Neuronal stem cell (in vitro differentiated cells): ENCODE measurements around the gene SHOC2.

Experiments
- DNase-seq: peaks from one replicate; pipeline ENCODE4 v3.0.0-alpha.2; 2013; ENCODE audit warnings: low spot score
- H2AFZ ChIP-seq: one replicate; pipeline ENCODE4 v1.6.1; 2013; ENCODE audit warnings: mild to moderate bottlenecking, low read length, inconsistent platforms
- H2AK5ac ChIP-seq: 2 replicates; pipeline ENCODE4 v1.6.1; 2013; ENCODE audit warnings: low read depth, mild to moderate bottlenecking, inconsistent platforms, low read length, moderate library complexity, mixed read lengths
- H2BK120ac ChIP-seq: 2 replicates; pipeline ENCODE4 v1.6.1; 2013; ENCODE audit warnings: low read depth, mild to moderate bottlenecking, inconsistent platforms, low read length, moderate library complexity, mixed read lengths
- H2BK12ac ChIP-seq: one replicate; pipeline ENCODE4 v1.6.1; 2013; ENCODE audit warnings: low read length, inconsistent platforms
- H2BK15ac ChIP-seq: 2 replicates; pipeline ENCODE4 v1.6.1; 2013; ENCODE audit warnings: mild to moderate bottlenecking, low read length, inconsistent platforms, mixed read lengths
- H2BK5ac ChIP-seq: one replicate; pipeline ENCODE4 v1.6.1; 2013; ENCODE audit warnings: inconsistent platforms, mild to moderate bottlenecking, low read length, moderate library complexity
- H3K14ac ChIP-seq: one replicate; pipeline ENCODE4 v1.6.1; 2013; ENCODE audit warnings: low read length, inconsistent platforms
- H3K18ac ChIP-seq: 2 replicates; pipeline ENCODE4 v1.6.1; 2013; ENCODE audit warnings: low read length, inconsistent platforms
- H3K23ac ChIP-seq: 2 replicates; pipeline ENCODE4 v1.6.1; 2013; ENCODE audit warnings: low read depth, mild to moderate bottlenecking, mixed read lengths, low read length, inconsistent platforms; ENCODE audit not compliant: poor library complexity
- H3K27ac ChIP-seq: replicated peaks from 3 replicates; pipeline ENCODE4 v1.5.1; 2013; ENCODE audit warnings: low read length, inconsistent platforms
- H3K27me3 ChIP-seq, 3 experiments: 2 replicates each; pipeline ENCODE4 v1.6.1; 2013; ENCODE audit warnings: low read length in 3 of 3, mild to moderate bottlenecking in 2 of 3, inconsistent platforms in 1 of 3, low read depth in 1 of 3, mixed read lengths in 1 of 3, moderate library complexity in 1 of 3; ENCODE audit not compliant: control insufficient read depth in 3 of 3, insufficient read depth in 3 of 3
- H3K36me3 ChIP-seq, 2 donors: replicated peaks in 1 of 2; 2 replicates each; pipeline ENCODE4 v1.6.1; 2013; ENCODE audit warnings: low read length in 2 of 2; ENCODE audit not compliant: control insufficient read depth in 2 of 2, insufficient read depth in 2 of 2
- H3K4ac ChIP-seq: 2 replicates; pipeline ENCODE4 v1.6.1; 2013; ENCODE audit warnings: inconsistent platforms, mild to moderate bottlenecking, low read length, moderate library complexity
- H3K4me1 ChIP-seq, 2 donors: 1 replicate in 1 of 2; 2 replicates in 1 of 2; pipeline ENCODE4 v1.6.1; 2013; ENCODE audit warnings: low read length in 2 of 2, low read depth in 1 of 2; ENCODE audit not compliant: control insufficient read depth in 2 of 2, insufficient read depth in 1 of 2
- H3K4me2 ChIP-seq: one replicate; pipeline ENCODE4 v1.6.1; 2013; ENCODE audit warnings: mild to moderate bottlenecking, low read length, inconsistent platforms; ENCODE audit not compliant: insufficient read depth, poor library complexity, severe bottlenecking
- H3K4me3 ChIP-seq, 2 donors: 2 replicates each; pipeline ENCODE4 v1.5.1; 2013; ENCODE audit warnings: low read length in 2 of 2, mild to moderate bottlenecking in 2 of 2, inconsistent platforms in 1 of 2, moderate library complexity in 1 of 2
- H3K79me1 ChIP-seq: one replicate; pipeline ENCODE4 v1.6.1; 2013; ENCODE audit warnings: low read depth, mild to moderate bottlenecking, inconsistent platforms, low read length, moderate library complexity
- H3K9ac ChIP-seq: one replicate; pipeline ENCODE4 v1.6.1; 2013; ENCODE audit warnings: mild to moderate bottlenecking, low read depth, low read length, inconsistent platforms; ENCODE audit not compliant: poor library complexity
- H3K9me3 ChIP-seq, 2 donors: replicated peaks in 1 of 2; 2 replicates each; pipeline versions ENCODE3 to v1.6.1; 2013; ENCODE audit warnings: low read length in 2 of 2, mild to moderate bottlenecking in 2 of 2, inconsistent platforms in 1 of 2, low read depth in 1 of 2, mixed read lengths in 1 of 2, moderate library complexity in 1 of 2; ENCODE audit not compliant: control insufficient read depth in 2 of 2, insufficient read depth in 1 of 2
- H4K8ac ChIP-seq: one replicate; pipeline ENCODE4 v1.6.1; 2013; ENCODE audit warnings: low read depth, mild to moderate bottlenecking, inconsistent platforms, low read length, moderate library complexity
- H4K91ac ChIP-seq: one replicate; pipeline ENCODE4 v1.6.1; 2013; ENCODE audit warnings: low read length, low read depth, mild to moderate bottlenecking, inconsistent platforms; ENCODE audit not compliant: poor library complexity
- WGBS, 2 donors: extraction: QIAGEN DNeasy Blood & Tissue Kit; methylation state at CpG; one replicate each; pipeline ENCODE4 v1.1.7; 2013; ENCODE audit warnings: missing lambda C conversion rate in 2 of 2, mixed read lengths in 1 of 2; ENCODE audit not compliant: insufficient read length in 2 of 2, insufficient replicate concordance in 1 of 2; ENCODE audit errors: extremely low coverage in 2 of 2; 5-methylcytosine and 5-hydroxymethylcytosine counted together

The SHOC2 gene

DNA sequence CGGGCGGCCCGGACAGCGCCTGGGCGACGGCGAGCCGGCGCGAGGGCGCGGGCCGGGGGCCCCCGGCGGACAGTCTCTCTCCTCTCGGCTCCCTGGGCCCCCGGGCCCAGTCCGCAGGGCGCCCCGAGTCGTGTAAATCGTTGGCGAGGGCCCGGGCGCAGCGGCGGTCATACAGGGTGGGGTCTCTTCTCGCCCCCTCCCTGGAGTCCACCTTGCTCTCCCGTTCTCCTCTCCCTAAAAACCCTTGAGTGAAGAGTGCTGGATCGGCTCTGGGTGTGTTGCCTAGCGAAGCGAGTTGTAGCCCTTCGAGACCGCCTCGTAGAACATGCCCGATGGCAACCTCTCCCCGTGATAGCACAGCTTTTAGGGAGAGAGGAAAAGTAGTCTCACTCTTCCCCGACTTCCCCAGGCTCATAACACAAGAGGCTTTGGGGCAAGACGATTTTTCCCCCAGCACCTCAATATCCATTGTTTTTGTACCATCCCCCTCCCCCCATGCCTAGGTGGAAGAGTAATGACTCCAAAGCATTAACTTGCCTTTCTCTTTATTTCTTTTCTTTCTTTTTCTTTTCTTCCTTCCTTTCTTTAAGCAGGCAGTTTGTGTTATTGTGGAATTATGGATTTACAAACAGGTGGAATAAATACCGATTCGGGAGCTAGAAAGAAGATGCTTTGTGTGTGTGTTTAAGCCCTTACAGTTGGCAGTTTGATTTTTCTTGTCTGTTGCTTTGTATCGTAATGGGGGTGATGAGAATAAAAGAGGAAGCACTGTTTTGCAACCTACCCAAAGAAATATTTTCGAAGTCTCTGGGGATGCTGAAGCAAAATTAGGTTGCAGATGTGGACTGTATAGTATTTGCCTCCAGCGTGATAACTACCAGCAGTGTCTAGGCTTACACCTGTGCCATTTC is 822 bp downstream of the SHOC2 start:
- Histone ChIP-seq H3K9me3 (no peaks in the 10 kb centered on the region), H3K27ac (peak overlapping the region; percentile 90), H4K8ac (no peak overlapping the region), H3K4ac (no peak overlapping the region), H2BK120ac (no peak overlapping the region), H4K91ac (no peak overlapping the region), H3K18ac (peak overlapping the region; percentile 82), H2BK5ac (no peak overlapping the region), H3K9ac (peak overlapping the region; percentile 98), H3K14ac (no peak overlapping the region), H3K4me1 (peaks cover 2 to 15% of the 10 kb centered on the region in 2 donors), H2AK5ac (peak overlapping the region; percentile 26), H2BK12ac (no peak overlapping the region), H2AFZ (peak overlapping the region; percentile 82), H3K23ac (no peak overlapping the region), H2BK15ac (no peak overlapping the region), H3K4me2 (peak overlapping the region; percentile 56), H3K36me3 (peaks cover 3 to 4% of the 10 kb centered on the region in 2 donors), H3K4me3 (peak overlapping the region; percentile 75 to 94), H3K79me1 (peaks cover 3% of the 10 kb centered on the region), H3K27me3 (no peaks in the 10 kb centered on the region)
- DNase-seq = peak; percentile 56
- no CpG with 5 or more reads among the region's 44 CpGs for WGBS, 2 donors

DNA sequence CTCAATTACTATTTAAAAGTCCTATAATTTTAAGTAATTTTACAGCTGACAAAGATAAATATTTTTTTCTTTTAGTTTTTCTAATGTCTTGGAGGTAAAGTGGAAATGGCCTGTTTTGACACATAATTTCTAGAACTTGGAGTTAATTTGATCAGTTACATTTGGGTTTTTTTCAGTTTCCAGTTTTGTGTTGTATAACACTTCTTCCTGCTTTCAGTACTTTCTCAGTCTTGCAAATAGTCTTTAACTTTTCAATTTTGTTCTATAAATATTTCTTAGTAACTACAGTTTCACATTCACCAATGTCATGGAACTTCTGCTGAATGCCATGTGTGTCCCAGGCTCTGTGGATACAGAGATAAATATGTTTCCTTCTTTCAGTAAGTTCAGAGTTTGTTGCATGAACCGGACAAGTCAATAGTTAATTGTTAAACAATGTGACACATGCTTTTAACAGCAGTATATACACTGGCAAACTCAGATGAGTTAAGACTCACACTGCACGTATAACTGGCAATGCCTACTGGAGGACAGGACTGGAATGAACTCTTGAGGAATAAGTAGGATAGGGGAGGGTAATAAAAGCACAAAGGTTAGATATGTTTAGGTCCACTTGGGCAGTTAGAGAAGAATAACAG is 4.6 kb downstream of the SHOC2 start:
- H3K4ac ChIP-seq = no peak overlapping the region
- no peak overlapping the region for H4K8ac ChIP-seq
- no peak overlapping the region for H3K4me2 ChIP-seq
- no peak overlapping the region for H2BK15ac ChIP-seq
- no peak overlapping the region for H3K14ac ChIP-seq
- no peak overlapping the region for H2BK120ac ChIP-seq
- H2AFZ ChIP-seq = no peak overlapping the region
- H4K91ac ChIP-seq = no peak overlapping the region
- H3K36me3 ChIP-seq = no peaks in the 10 kb centered on the region
- H2BK5ac ChIP-seq = no peak overlapping the region
- H3K27ac ChIP-seq = no peak overlapping the region
- H3K18ac ChIP-seq = no peak overlapping the region
- H3K9ac ChIP-seq = no peak overlapping the region
- H3K4me3 ChIP-seq = no peak overlapping the region
- peaks cover 0 to 5% of the 10 kb centered on the region in 2 donors for H3K4me1 ChIP-seq
- H2AK5ac ChIP-seq = no peak overlapping the region
- no peak for DNase-seq
- H3K9me3 ChIP-seq = no peaks in the 10 kb centered on the region
- no CpG with 5 or more reads among the region's 2 CpGs for WGBS, 2 donors
- no peaks in the 10 kb centered on the region for H3K27me3 ChIP-seq
- H3K23ac ChIP-seq = no peak overlapping the region
- no peak overlapping the region for H2BK12ac ChIP-seq
- peaks cover 3% of the 10 kb centered on the region for H3K79me1 ChIP-seq

DNA sequence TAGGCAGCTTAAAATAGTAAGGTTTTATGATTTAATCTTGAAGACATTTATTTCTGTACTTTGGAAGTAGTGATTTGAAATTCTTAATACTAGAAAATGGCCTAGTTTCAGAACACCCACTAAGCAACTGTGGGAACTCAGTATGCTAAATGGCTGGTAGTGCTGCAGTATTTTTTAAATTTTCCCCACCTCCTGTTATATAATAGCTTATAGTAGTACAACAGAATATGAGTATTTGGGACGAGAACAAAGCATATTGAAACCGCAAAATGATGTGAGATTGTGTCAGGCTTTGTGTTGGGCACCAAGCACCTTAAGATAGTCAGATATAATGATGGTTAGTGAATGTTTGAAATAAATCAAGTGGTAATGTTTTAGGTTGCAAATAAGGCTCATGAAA is 8.1 kb downstream of the SHOC2 start:
- no peak overlapping the region for H3K14ac ChIP-seq
- H2BK15ac ChIP-seq = no peak overlapping the region
- H2AFZ ChIP-seq = no peak overlapping the region
- no peak overlapping the region for H2BK5ac ChIP-seq
- no peak overlapping the region for H4K91ac ChIP-seq
- no peak overlapping the region for H3K4me3 ChIP-seq
- no peaks in the 10 kb centered on the region for H3K79me1 ChIP-seq
- no peak overlapping the region for H3K27ac ChIP-seq
- DNase-seq = no peak
- H2BK120ac ChIP-seq = no peak overlapping the region
- H3K4me2 ChIP-seq = no peak overlapping the region
- H3K36me3 ChIP-seq = no peaks in the 10 kb centered on the region
- no peak overlapping the region for H4K8ac ChIP-seq
- no peaks in the 10 kb centered on the region for H3K4me1 ChIP-seq
- H3K23ac ChIP-seq = no peak overlapping the region
- H3K9ac ChIP-seq = no peak overlapping the region
- H3K4ac ChIP-seq = no peak overlapping the region
- H3K9me3 ChIP-seq = no peaks in the 10 kb centered on the region
- H2BK12ac ChIP-seq = no peak overlapping the region
- H3K27me3 ChIP-seq = no peaks in the 10 kb centered on the region
- WGBS, 2 donors = no CpG with 5 or more reads among the region's 2 CpGs
- no peak overlapping the region for H2AK5ac ChIP-seq
- H3K18ac ChIP-seq = no peak overlapping the region

- Histone ChIP-seq H4K8ac (no peak overlapping the region), H3K14ac (no peak overlapping the region), H3K36me3 (peaks cover 0 to 5% of the 10 kb centered on the region in 2 donors), H3K27me3 (no peaks in the 10 kb centered on the region), H2AK5ac (no peak overlapping the region), H3K9me3 (no peaks in the 10 kb centered on the region), H3K4me2 (no peak overlapping the region), H2BK15ac (no peak overlapping the region), H3K4ac (no peak overlapping the region), H2BK5ac (no peak overlapping the region), H3K18ac (no peak overlapping the region), H3K23ac (no peak overlapping the region), H3K4me1 (no peaks in the 10 kb centered on the region), H3K79me1 (peaks cover 4% of the 10 kb centered on the region), H3K9ac (no peak overlapping the region), H2BK120ac (no peak overlapping the region), H2BK12ac (no peak overlapping the region), H3K4me3 (no peak overlapping the region), H3K27ac (no peak overlapping the region), H4K91ac (no peak overlapping the region), H2AFZ (no peak overlapping the region)
- DNase-seq = no peak
- WGBS, 2 donors = no CpG with 5 or more reads among the region's 1 CpG
These were observed 12.5 kb downstream of the SHOC2 start for GRCh38 chr10:110931769-110932381.
